GM18858 (cell line): ENCODE results near the gene RANBP10.
A peak's percentile ranks its signal among the peaks of the same experiment; 100 is the strongest.
"Not testable (repeated sequence)": the region's sequence is repeated elsewhere in the genome, so short reads cannot be mapped to it uniquely, and the experiment has no call there.

ENCODE experiments used
- ATAC-seq: cut with Tn5 transposase; IDR thresholded peaks from one replicate; pipeline ENCODE4 v1.9.1; 2021; ENCODE audit not compliant: unreplicated experiment

Gene RANBP10

DNA sequence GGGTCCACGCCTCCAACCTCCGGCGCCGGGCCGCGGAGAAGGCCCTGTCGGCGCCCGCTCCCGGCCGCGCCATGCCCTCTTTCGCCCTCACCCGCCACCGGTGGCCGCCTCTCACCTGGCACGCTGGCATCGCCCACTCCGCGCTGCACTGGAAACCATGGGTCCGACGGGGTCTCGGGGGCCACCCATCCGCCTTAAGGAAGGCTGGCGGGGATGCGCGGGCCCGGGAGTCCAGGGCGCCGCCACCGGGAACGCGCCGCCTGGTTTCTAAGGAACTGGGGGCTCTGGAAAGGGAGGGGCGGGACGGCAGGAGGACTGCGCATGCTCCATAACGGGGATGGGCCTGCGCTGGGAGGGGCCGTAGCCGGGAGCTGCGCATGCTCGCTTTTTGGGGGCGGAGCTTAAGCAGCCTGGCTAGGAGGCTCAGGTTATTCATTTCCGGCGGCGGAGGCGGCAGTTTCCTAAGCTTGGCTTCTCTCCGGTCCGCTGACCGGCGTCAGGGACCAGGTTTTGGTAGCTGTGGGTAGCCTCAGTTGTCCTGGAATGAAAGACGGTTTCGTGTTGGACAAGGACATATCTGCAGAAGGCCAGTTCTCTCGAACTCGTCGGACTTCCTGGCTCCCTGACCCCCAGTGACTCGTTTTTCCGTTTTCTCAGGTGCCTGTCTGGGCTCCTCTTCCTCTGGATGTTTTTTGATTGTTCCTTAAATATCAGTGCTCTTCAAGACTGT, 87.1 kb downstream of the RANBP10 start, which contains the start of gene GFOD2:
TSS of gene GFOD2 (minus strand) at position 269 of the 730 bp plus-strand sequence. CDS start 33,601 bp downstream, outside the sequence.
- peak; percentile 62 for ATAC-seq

DNA sequence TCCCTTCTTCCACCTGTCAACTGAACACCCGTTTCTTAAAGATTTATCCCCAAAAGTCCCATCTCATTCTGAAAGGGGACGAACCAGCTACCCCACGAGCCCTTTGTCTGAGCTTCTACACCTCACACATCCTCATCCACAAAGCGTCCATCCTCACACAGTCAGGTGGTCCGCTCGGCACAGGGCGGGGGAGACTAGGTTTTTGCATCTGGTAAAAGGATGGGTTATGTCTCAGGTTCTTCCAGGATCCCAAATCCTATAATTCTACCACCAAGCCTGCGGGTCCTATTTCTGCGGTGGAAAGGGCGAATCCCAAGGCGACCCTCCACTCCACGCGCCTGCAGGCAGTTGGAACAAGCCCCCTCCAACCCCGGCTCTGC, 87.7 kb downstream of the RANBP10 start:
- ATAC-seq: no peak

DNA sequence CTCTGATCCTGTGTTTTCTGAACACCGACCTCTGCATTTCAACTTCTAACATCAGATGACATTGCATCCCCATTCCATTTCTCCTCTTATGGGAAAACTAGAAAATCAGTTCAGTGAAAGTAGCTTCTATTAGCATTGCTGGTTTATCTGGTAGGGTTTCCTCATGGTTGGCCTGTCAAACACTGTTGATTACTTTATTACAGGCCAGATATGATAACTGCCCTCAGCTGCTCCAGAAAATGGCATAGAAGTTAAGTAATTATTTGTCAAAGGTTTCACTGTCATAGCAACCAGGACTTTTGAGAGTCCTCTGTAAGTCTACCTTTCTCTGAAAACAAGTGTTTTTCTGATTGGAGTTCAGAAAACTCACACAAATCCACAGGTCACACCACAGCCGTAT, 90.3 kb downstream of the RANBP10 start:
- no peak for ATAC-seq

DNA sequence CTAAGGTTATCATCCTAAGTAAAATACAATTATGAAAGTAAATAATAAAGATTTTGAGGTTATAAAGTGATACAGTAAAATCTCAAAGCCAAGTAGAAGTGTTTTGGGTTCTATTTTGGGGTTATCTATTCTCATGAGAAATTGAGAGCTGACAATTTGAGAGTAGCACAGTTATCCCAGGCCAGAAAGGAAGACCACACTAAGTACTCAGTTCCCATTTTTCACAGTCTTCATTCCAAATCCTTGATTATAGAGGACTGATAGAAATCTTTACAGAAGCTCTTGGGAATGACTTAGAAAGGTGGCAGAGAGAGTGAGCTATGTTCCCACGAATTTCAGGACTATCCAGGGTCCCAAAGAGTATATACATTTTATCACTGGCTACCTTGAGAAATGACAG, 91.8 kb downstream of the RANBP10 start:
- no peak for ATAC-seq

DNA sequence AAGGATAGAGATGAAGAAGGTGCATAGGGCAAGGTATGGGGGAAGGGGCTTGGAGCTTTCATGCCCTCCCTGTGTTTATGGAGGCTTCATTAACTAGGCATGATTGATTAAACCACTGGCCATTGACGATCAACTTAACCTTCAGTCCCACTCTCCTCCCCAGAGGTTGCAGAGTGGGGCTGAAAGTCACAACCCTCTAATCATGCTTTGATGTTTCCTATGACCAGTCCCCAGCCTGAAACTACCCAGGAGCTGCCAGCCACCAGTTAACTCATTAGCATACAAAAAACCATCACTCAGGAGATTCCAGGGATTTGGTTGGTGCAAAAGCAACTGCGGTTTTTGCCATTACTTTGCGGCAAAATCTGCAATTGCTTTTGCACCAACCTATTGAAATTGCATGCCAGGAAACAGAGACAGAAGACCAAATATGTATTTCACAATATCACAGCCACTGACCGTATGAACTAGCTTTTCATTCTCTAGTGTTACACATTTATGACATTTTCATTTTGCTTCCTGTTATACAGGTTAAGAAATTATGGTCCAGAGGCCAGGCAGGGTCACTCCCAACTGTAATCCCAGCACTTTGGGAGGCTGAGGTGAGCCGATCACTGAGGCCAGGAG, 92.6 kb downstream of the RANBP10 start:
- no peak for ATAC-seq

DNA sequence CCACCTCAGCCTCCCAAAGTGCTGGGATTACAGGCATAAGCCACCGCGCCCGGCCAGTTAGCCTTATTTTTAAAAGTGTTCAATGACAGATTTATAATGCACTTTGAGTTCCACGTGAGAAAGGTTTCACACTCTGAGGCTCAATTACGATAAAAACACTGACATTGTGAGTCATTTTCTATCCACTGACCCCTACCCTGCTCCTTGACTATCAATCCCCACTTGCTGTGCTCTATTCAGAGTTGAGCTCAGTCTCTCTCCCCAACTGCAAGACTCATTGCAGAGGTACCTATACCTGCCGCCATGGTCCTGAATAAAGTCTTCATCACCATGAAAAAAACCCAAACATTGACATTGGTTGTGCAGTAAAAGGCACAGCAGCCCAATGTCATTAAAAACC, 95.8 kb downstream of the RANBP10 start:
- no peak for ATAC-seq

DNA sequence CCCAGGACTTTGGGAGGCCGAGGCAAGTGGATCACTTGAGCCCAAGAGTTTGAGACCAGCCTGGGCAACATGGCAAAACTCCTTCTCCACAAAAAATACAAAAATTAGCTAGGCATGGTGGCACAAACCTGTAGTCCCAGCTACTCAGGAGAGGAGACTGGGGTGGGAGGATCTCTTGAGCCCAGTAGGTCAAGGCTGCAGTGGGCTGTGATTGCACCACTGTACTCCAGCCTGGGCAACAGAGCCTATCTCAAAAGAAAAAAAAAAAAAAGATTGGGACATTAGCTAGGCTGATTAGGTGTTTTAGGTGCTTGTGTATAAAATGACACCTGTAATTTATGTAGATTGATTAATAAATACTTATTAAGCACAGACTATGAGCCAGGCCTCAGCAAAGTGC, 97.3 kb downstream of the RANBP10 start:
- no peak for ATAC-seq

DNA sequence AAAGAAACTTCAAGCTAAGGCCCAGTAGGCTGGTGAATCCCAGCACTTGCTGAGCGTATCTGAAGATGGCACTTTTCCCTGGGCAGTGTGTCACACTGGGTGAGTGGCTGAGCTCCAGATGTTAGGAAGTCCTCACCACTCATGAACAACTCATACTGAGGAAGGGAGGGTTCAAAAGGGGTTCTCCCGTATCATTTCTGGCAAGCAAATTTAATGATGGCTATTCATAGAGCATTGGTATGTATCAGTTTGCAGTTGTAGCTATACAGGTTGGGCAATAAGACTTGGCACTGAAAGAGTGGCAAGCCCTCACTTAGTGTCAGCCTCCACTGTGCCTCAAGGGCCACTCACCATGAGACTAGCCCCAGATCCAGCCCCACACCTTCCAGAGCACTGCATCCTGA, 98.0 kb downstream of the RANBP10 start:
- ATAC-seq: no peak

DNA sequence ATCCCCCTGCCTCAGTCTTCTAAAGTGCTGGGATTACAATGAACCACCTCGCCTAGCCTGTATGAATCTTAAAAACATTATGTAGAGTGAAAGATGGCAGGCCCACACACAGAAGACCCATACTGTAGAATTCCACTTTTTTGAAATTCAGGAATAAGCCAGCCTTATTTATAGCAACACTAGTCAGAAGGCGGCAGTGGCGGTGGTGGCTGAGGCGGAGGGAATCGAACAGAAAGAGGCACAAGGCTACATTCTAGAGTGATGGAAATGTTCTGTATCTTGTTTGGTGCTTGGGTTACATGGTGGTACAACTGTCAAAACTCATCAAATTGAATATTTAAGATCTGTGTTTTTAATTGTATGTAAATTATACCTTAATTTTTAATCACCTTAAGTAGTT, 98.6 kb downstream of the RANBP10 start:
- ATAC-seq: no peak

DNA sequence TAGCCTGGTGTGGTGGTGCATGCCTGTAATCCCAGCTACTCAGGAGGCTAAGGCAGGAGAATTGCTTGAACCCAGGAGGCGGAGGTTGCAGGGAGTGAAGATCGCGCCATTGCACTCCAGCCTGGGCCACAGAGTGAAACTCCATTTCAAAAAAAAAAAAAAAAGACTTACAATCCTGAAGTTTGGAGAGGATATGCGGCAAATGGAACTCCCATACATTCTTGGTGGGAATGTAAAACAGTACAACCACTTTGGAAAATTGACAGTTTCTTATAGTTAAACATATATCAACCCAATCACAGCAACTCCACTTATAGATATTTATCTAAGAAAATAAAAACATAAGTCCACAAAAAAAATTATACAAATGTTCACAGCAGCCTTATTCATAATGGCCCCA, 99.2 kb downstream of the RANBP10 start:
- no peak for ATAC-seq

DNA sequence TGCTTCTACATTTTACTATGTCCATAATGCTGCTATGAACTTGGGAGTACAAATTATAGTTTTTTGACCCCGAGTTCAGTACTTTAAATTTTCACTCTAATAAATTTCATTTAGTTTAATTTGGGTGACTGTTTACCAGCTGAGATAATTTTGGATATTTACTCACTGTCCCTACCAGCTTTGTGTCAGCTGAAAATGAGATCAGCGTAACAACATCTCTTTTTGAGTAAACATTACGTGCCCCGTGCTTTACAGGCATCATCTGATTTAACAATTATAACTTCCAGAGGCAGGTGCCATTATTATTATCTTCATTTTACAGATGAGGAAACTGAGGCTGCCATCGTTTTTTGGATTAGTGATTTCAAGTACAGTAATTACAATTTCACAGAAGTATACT, 102.2 kb downstream of the RANBP10 start:
- ATAC-seq: no peak

DNA sequence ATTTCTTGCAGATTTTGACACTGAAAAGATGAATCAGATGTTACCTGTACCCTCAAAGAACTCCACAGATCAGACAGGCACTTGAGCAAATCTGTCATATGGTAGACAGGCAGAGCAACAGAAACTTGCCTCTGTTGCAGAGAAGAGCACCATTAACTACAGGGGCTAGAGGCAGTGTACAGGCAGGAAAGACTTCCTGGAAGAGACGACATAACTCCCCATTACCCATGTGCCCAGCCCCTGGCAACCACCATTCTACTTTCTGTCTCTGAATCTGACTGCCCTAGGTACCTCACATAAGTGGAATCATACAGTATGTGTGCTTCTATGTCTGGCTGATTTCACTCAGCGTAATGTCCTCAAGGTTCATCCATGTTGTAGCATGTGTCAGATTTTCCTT, 102.7 kb downstream of the RANBP10 start:
- ATAC-seq: no peak

DNA sequence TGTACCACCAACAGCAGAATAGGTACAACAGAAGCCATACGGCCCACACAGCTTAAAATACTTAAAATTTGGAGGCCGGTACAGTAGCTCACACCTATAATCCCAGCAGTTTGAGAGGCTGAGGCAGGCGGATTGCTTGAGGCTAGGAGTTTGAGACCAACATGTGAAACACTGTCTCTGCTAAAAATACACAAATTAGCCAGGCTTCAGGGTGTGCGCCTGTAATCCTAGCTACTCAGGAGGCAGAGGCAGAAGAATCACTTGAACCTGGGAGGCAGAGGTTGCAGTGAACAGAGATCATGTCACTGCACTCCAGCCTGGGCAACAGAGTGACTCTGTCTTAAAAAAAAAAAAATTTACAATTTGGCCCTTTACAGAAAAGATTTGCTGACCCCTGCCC, 104.2 kb downstream of the RANBP10 start:
- no peak for ATAC-seq

DNA sequence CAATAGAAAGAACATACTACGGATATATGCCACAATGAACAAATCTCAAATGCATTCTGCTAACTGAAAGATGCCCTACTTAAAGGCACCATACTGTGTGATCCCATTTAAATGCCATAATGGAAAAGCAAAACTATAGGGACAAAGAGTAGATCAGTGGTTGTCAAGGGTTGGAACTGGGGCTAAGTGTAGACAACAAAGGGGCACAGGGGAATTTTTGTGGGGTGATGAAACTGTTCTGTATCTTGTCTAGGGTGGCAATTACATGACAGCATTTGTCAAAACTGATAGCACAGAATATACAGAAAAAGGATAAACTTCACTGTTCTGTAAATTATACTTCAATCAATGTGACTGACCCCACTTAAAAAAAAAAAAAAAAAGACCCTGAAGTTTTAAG, 104.9 kb downstream of the RANBP10 start:
- no peak for ATAC-seq

DNA sequence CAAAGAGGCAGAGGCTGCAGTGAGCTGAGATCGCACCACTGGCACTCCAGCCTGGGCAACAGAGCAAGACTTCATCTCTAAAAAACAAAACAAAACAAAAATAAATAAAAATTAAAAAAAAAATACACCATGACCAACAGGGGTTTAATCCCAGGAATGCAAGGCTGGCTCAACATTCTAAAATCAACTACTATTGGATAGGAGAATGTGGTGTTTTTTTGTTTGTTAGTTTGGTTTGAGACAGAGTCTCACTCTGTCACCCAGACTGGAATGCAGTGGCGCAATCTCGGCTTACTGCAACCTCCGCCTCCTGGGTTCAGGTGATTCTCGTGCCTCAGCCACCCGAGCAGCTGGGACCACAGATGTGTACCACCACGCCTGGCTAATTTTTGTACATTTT, 107.1 kb downstream of the RANBP10 start:
- no peak for ATAC-seq

DNA sequence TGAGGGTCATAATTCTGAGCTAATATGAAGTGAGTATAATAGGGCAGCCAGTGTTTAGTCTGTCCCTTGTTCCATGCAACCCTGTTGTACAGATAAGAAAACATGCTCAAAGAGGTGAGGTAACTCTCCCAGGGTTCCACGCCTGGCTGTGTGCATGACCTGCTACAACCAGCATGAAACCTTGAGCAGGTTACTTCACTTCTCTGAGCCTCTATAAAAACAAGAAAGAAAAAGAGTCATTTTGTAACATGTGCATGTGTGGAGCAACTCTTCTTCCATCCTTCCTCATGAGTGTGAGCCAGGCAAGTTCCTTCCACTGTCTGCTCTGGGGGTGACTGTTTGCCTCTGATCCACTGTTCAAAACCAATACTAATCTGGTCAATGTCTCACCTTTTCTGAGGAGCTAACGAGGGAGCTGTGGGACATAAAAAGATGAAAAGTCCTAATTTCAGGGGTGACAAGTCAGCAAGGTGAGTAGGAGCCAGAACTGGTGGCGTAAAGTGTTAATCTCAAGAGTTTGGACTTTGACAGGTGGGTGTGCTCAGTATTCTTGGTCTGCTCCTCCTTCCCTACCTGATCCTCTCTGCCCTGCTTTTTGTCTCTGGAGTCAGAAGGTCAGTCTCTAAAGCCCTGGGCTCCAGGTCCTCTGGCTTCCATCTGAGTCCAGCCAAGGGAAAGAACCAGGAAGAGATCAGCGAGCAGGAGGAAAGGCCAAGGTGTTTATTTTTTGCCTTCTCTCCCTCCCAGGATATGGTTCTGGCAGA, 108.8 kb downstream of the RANBP10 start:
- no peak for ATAC-seq

DNA sequence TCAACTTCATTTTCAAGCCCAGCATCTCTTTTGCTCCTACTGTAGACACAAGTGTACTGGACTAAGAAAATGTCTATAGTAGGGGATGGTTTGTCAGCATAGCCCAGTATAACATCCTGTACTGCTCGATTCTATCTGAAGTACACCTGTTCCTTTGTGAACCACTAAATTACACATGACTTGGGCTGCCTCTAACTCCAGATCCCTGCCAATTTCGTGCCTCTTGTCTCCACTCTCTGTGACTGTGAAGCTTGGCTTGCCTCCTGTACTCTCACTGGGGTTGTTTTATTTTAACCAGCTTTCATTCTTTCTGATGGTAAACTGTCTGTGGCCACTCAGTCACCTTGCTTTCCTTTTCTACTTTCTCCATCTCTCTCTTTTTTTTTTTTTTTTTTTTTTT, 111.7 kb downstream of the RANBP10 start:
- no peak for ATAC-seq

DNA sequence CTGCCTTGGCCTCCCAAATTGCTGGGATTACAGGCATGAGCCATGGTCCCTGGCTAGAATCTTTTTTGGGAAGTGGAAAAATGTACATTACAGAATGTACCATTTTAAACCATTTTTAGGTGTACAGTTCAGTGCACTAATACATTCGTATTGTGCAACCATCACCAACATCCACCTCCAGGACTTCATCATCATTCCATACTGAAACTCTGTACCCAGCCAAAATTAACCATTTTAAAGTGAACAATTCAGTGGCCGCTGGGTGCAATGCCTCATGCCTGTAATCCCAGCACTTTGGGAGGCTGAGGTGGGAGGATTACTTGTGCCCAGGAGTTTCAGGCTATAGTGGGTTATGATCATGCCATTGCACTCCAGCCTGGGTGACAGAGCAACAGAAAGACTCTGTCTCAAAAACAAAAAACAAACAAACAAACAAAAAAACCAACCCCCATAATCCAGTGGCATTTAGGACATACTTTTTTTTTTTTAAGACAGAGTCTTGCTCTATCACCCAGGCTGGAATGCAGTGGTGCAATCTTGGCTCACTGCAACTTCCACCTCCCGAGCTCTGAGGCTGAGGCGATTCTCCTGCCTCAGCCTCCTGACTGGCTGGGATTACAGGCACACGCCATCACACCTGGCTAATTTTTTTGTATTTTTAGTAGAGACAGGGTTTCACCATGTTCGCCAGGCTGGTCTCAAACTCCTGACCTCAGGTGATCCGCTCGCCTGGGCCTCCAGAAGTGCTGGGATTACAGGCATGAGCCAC, 112.7 kb downstream of the RANBP10 start:
- not testable (repeated sequence) for ATAC-seq

DNA sequence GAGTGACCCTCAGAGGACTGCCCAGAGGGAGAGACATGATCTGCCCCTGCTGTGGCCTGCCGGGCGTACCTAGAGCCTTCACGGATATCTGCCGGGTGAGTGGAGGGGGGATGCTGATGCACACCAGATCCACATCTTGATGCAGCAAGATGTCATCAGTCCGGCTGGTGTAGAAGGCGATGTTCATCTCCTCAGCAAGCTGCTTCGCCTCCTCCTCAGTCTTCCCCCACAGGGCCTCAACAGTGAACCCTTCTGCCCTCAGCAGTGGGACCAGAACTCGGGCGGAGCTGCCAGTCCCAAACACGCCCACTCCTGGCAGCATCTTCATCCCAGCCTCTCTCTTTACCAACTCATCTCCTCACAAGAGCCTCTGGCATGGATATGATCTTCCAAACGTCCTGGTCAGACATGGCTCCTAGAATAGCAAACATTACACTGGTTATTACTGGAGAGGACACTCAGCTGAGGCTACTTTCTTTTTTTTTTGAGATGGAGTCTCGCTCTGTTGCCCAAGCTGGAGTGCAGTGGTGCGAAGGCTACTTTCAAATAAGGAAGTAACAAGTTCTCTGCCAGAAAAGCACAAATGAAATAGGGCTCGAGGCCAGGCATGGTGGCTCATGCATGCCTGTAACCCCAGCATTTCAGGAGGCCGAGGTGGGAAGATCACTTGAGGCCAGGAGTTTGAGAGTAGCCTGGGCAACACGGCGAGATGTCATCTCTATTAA, 120.8 kb downstream of the RANBP10 start:
- no peak for ATAC-seq

DNA sequence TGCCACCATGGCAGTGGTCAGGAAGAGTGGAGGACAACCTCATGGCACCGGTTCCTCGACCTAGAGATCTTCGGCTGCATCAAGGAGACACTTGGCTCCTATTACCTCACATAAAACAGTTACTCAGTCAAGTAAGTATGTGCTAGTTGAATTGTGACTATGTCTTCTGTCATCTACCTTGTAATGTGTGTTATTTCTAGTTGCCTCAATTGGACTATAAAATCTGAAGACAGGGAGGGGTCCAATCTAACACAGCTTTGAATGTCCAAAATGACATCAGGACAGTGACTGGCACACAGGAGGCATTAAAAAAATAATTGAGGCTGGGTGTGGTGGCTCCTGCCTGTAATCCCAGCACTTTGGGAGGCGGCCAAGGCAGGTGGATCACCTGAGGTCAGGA, 122.6 kb downstream of the RANBP10 start:
- no peak for ATAC-seq
